B cell (primary cell): Measurements from ENCODE around the gene DIPK1A.

Experiments used
- EZH2 ChIP-seq: IDR thresholded peaks from 2 replicates; pipeline ENCODE4 v1.6.1; 2012; ENCODE audit warnings: borderline replicate concordance, low read depth, mild to moderate bottlenecking, moderate library complexity, low read length; ENCODE audit not compliant: insufficient read depth, poor library complexity, severe bottlenecking
- TF ChIP-seq, protein P1 (sequence below): fragments of 200-600 bp; IDR thresholded peaks from one replicate; pipeline ENCODE4 v1.8.0; 2022; ENCODE audit warnings: antibody characterized with exemption, mild to moderate bottlenecking

DNA sequence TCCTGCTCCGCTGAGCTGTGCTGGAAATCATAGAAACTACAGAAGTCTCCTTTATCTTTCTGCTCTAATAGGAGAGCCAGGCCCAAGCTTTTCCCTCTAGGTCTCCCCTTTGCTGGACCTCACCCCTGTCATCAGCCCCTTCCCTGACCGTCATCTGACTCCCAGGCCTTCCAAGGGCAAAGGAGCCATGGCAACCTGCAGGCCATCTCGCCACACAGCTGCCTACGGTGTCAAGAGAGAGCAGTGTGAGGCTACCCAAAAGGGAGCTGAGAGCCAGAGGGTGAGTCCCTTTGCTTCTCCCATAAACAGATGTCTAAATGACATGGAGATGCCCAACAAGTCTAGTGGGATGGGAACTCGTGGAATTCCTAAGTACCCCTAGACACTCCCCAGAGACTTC, 37.6 kb upstream of the DIPK1A start:
- no peak for TF ChIP-seq EZH2
- TF ChIP-seq, protein P1, sequence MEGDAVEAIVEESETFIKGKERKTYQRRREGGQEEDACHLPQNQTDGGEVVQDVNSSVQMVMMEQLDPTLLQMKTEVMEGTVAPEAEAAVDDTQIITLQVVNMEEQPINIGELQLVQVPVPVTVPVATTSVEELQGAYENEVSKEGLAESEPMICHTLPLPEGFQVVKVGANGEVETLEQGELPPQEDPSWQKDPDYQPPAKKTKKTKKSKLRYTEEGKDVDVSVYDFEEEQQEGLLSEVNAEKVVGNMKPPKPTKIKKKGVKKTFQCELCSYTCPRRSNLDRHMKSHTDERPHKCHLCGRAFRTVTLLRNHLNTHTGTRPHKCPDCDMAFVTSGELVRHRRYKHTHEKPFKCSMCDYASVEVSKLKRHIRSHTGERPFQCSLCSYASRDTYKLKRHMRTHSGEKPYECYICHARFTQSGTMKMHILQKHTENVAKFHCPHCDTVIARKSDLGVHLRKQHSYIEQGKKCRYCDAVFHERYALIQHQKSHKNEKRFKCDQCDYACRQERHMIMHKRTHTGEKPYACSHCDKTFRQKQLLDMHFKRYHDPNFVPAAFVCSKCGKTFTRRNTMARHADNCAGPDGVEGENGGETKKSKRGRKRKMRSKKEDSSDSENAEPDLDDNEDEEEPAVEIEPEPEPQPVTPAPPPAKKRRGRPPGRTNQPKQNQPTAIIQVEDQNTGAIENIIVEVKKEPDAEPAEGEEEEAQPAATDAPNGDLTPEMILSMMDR: no peak
